NCI-H1105 (cell line): ENCODE data around the gene ZYG11B.
A peak's percentile ranks its signal among the peaks of the same experiment; 100 is the strongest.
"Not testable (repeated sequence)": the region's sequence is repeated elsewhere in the genome, so short reads cannot be mapped to it uniquely, and the experiment has no call there.

Source experiments
- DNase-seq: peaks from one replicate; lab custom pipeline; 2025; lab: John Stamatoyannopoulos, UW

ZYG11B gene

GRCh38 chr1:52756020-52756419 is 29.8 kb downstream of the ZYG11B start:
- DNase-seq, result no peak

- DNase-seq, result no peak
These were observed 33.7 kb downstream of the ZYG11B start for GRCh38 chr1:52759908-52760307.

GRCh38 chr1:52767596-52768280 is 41.5 kb downstream of the ZYG11B start:
- no peak for DNase-seq

GRCh38 chr1:52769346-52770033 is 43.2 kb downstream of the ZYG11B start:
- peak; percentile 43 for DNase-seq

GRCh38 chr1:52771384-52771783 is 45.1 kb downstream of the ZYG11B start:
- DNase-seq, result no peak

- no peak for DNase-seq
These were observed 59.9 kb downstream of the ZYG11B start for GRCh38 chr1:52786148-52786547.

GRCh38 chr1:52790429-52790828 is 64.2 kb downstream of the ZYG11B start:
- DNase-seq, result not testable (repeated sequence)

- DNase-seq, result no peak
These were observed 65.8 kb downstream of the ZYG11B start for GRCh38 chr1:52792036-52792435.

- not testable (repeated sequence) for DNase-seq
These were observed 67.5 kb downstream of the ZYG11B start for GRCh38 chr1:52793717-52794116.

GRCh38 chr1:52795464-52795863 is 69.2 kb downstream of the ZYG11B start:
- DNase-seq, result no peak

GRCh38 chr1:52798331-52798730 is 72.1 kb downstream of the ZYG11B start:
- no peak for DNase-seq

- no peak for DNase-seq
These were observed 74.8 kb downstream of the ZYG11B start for GRCh38 chr1:52801011-52801410.

- not testable (repeated sequence) for DNase-seq
These were observed 77.8 kb downstream of the ZYG11B start for GRCh38 chr1:52804083-52804482.

GRCh38 chr1:52814465-52814864 is 88.2 kb downstream of the ZYG11B start:
- no peak for DNase-seq

- not testable (repeated sequence) for DNase-seq
These were observed 94.6 kb downstream of the ZYG11B start for GRCh38 chr1:52820830-52821229.

GRCh38 chr1:52825868-52826267 is 99.6 kb downstream of the ZYG11B start:
- DNase-seq, result peak; percentile 4

GRCh38 chr1:52834798-52835197 is 108.5 kb downstream of the ZYG11B start:
- no peak for DNase-seq

GRCh38 chr1:52836035-52836434 is 109.8 kb downstream of the ZYG11B start:
- no peak for DNase-seq

- not testable (repeated sequence) for DNase-seq
These were observed 112.9 kb downstream of the ZYG11B start for GRCh38 chr1:52839175-52839574.

GRCh38 chr1:52842643-52843310 is 116.5 kb downstream of the ZYG11B start, which contains the start of gene ZYG11A:
TSS of gene ZYG11A (plus strand) at chr1:52842760. CDS start at chr1:52842884, 124 bp downstream.
- DNase-seq, result peak; percentile 86

GRCh38 chr1:52845119-52845518 is 118.9 kb downstream of the ZYG11B start:
- DNase-seq, result not testable (repeated sequence)

- DNase-seq, result no peak
These were observed 122.2 kb downstream of the ZYG11B start for GRCh38 chr1:52848423-52848822.

- no peak for DNase-seq
These were observed 124.7 kb downstream of the ZYG11B start for GRCh38 chr1:52850951-52851350.
